Epithelial cell of esophagus (primary cell): ENCODE data around the gene JPH4.

Experiments used
- DNase-seq: peaks from one replicate; pipeline ENCODE4 v3.0.0; 2010; ENCODE audit warnings: low read depth
- H3K4me3 ChIP-seq: 2 replicates; pipeline ENCODE4 v1.5.1; 2011; ENCODE audit warnings: mild to moderate bottlenecking, low read length, control low read depth
- CTCF ChIP-seq: IDR thresholded peaks from 2 replicates; pipeline ENCODE4 v1.5.1; 2011; ENCODE audit warnings: low read depth, mild to moderate bottlenecking, low read length, control low read depth, inconsistent platforms; ENCODE audit not compliant: insufficient read depth; ENCODE audit errors: missing control alignments

Gene JPH4

GRCh38 chr14:23621932-23622730 lies 43.5 kb upstream of the JPH4 start:
- no peak for DNase-seq
- no peak for TF ChIP-seq CTCF
- H3K4me3 ChIP-seq = no peak overlapping the region

DNA sequence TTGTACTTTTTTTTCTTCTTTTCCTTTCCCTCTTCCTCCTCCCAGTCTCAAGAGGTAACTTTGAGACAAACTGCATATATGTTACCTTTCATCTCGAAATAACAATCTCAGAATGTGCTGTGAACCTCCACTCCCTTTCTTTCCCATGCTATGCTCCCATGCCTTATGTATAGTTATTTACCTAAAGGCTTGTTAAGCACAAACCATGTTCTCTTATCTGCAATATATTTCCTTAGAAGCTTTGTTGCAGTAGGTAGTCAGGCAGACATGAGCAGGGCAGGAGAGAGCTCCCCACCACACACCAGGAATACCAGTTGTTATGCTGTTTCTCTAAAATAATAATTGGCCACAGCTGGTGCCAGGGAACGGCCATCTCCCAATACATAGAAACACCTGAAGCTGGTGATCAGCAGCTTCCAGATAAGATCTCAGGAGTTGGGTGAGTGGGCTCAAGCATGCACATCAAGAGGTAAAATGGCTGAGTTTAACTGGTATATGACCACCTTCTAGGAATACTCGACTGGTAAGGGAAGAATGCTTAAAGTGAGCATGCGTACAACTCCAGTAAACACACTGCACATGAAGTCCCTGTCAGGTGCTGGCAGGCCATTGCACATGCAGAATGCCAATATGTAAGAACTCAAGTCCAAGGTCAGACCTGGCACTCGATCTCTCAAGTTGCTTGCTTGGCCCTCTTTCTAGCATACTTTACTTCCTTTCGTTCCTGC lies 42.8 kb upstream of the JPH4 start:
- no peak for TF ChIP-seq CTCF
- no peak overlapping the region for H3K4me3 ChIP-seq
- no peak for DNase-seq

DNA sequence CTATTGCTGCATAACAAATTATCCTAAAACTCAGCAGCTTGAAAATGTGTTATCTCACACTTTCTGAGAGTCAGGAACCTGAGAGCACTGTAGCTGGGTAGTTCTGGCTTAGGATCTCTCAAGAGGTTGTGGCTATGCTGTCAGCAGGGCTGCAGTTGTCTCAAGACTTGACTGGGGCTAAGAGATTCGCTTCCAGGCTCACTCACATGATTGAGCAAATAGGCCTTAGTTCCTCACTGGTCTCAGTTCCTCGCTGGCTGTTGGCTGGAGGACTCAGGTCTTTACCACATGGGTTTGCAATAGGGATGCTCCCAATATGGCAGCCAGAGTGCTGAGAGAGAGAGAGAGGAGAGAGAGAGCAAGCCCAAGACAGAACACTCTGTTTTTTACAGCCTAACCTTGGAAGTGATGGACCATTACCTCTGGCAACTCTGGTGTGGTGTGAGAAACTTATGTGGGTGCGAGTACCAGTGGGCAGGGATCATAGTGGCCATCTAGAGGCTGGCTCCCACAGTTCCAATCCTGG lies 41.6 kb upstream of the JPH4 start:
- H3K4me3 ChIP-seq = no peak overlapping the region
- no peak for DNase-seq
- no peak for TF ChIP-seq CTCF

GRCh38 chr14:23618415-23618988 lies 39.9 kb upstream of the JPH4 start:
- no peak overlapping the region for H3K4me3 ChIP-seq
- no peak for TF ChIP-seq CTCF
- DNase-seq = no peak

DNA sequence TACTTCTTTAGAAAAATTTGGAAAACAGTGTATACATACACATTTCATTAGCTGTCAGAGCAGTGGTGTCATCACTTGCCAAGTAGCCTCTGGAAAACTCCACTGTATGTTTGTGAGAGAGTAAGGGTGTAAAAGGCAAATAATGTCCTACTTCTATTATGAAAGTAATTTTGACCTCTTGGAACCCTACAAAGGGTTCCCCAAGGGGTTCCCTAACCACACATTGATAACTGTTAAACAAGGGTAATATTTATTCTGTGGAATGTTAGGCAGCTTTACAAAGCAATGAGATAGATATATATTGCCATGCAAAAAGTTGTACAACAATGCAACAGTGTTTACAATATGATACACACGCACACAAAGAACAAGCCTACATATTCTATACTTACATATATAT lies 38.9 kb upstream of the JPH4 start:
- TF ChIP-seq CTCF = no peak
- H3K4me3 ChIP-seq = no peak overlapping the region
- DNase-seq = no peak

DNA sequence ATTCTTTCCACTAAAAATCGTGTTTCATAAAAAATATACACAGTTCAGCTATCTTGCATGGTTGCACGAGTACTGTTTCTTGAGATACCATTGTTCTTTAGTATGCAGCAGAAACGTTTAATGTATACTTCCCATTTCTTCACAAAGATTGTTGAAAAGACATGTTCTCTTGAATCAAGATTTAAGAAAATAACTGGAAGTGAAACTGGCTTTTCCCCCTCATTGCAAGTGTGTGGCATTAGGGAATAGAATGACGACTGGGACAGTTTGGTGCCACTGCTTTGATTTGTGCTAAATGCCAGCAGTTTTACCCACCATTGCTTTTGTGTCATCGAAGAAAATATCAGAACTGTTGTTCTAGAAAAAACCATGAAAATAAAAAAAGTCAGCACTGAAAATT lies 37.3 kb upstream of the JPH4 start:
- no peak for DNase-seq
- TF ChIP-seq CTCF = no peak
- H3K4me3 ChIP-seq = no peak overlapping the region
